ENCODE data around the gene ZNF566. TPM values are rescaled to one million over a fixed set of nuclear protein-coding genes. Genes with fewer than 3 reads are reported as not detected.

ZNF566 gene
- total and polyA plus RNA-seq, 2 of the 13 experiments (the other 11 are each of a cell fraction or from before 2014, with no cell fraction given) = 4.8 to 13.7 TPM

DNA sequence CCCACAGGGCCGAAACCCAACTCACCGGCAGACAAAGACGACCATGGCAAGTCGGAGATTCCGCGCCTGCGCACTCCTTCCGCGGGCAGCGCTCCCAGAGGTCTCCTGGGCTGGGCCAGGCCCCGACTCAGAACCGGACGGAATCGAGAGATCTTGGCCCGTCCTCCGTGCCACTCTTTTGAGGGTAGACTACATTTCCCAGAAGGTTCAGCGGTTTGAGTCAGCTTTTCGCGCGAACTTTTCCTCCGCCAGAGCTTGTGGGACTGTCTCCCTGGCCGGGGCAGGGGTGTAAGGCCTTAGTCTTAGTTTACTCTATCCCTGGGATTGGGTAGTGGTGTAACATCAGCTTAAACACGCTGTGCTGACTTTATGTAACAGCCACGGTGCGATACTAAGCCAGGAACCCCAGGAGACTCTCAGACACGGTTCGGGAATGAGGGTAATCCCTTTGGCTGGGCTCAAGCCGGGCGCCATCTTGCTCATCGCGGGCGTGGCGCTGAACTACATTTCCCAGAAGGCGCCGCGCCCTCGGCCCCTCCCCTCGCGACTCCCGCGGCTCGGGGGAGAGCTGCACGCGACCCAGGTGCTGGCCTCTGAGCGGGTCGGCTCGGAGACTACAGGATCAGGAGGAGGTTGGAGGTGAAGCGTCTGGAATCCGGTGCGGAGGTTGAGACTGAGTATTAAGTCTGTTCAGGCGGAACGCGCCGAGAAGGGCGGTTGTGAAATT, 39.0 kb upstream of the ZNF566 start, which contains the start of gene ZNF260 (continued):
- TF ChIP-seq REPIN1 (CRISPR knock-in tag; IDR thresholded peaks at IDR 0.05; ENCODE audit: borderline replicate concordance, low read depth) (peak; percentile 37; the same call in 1 of the 2 replicates), ATRX (CRISPR knock-in tag; IDR thresholded peaks at IDR 0.05; ENCODE audit: borderline replicate concordance) (no peak), ZFP90 (CRISPR knock-in tag; IDR thresholded peaks at IDR 0.05; ENCODE audit: borderline replicate concordance) (peak; percentile 49; the same call in 1 of the 2 replicates), ZFX (CRISPR knock-in tag; IDR thresholded peaks at IDR 0.05; ENCODE audit: low read depth) (peak; percentile 97), NR2F2 (IDR thresholded peaks at IDR 0.05; ENCODE audit: borderline replicate concordance, low read depth) (peak; percentile 25; the same call in 1 of the 2 replicates), ZNF446 (CRISPR knock-in tag; IDR thresholded peaks at IDR 0.05) (no peak), MIXL1 (CRISPR knock-in tag; IDR thresholded peaks at IDR 0.05) (no peak)
- TF ChIP-seq, protein P1, sequence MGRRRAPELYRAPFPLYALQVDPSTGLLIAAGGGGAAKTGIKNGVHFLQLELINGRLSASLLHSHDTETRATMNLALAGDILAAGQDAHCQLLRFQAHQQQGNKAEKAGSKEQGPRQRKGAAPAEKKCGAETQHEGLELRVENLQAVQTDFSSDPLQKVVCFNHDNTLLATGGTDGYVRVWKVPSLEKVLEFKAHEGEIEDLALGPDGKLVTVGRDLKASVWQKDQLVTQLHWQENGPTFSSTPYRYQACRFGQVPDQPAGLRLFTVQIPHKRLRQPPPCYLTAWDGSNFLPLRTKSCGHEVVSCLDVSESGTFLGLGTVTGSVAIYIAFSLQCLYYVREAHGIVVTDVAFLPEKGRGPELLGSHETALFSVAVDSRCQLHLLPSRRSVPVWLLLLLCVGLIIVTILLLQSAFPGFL (CRISPR knock-in tag; IDR thresholded peaks at IDR 0.05) = no peak
- TF ChIP-seq, protein P2, sequence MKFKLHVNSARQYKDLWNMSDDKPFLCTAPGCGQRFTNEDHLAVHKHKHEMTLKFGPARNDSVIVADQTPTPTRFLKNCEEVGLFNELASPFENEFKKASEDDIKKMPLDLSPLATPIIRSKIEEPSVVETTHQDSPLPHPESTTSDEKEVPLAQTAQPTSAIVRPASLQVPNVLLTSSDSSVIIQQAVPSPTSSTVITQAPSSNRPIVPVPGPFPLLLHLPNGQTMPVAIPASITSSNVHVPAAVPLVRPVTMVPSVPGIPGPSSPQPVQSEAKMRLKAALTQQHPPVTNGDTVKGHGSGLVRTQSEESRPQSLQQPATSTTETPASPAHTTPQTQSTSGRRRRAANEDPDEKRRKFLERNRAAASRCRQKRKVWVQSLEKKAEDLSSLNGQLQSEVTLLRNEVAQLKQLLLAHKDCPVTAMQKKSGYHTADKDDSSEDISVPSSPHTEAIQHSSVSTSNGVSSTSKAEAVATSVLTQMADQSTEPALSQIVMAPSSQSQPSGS (CRISPR knock-in tag; IDR thresholded peaks at IDR 0.05) = peak; percentile 12; the same call in 1 of the 2 replicates
- TF ChIP-seq, protein P3, sequence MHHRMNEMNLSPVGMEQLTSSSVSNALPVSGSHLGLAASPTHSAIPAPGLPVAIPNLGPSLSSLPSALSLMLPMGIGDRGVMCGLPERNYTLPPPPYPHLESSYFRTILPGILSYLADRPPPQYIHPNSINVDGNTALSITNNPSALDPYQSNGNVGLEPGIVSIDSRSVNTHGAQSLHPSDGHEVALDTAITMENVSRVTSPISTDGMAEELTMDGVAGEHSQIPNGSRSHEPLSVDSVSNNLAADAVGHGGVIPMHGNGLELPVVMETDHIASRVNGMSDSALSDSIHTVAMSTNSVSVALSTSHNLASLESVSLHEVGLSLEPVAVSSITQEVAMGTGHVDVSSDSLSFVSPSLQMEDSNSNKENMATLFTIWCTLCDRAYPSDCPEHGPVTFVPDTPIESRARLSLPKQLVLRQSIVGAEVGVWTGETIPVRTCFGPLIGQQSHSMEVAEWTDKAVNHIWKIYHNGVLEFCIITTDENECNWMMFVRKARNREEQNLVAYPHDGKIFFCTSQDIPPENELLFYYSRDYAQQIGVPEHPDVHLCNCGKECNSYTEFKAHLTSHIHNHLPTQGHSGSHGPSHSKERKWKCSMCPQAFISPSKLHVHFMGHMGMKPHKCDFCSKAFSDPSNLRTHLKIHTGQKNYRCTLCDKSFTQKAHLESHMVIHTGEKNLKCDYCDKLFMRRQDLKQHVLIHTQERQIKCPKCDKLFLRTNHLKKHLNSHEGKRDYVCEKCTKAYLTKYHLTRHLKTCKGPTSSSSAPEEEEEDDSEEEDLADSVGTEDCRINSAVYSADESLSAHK (CRISPR knock-in tag; IDR thresholded peaks at IDR 0.05; ENCODE audit: borderline replicate concordance) = no peak
- TF ChIP-seq, protein P4, sequence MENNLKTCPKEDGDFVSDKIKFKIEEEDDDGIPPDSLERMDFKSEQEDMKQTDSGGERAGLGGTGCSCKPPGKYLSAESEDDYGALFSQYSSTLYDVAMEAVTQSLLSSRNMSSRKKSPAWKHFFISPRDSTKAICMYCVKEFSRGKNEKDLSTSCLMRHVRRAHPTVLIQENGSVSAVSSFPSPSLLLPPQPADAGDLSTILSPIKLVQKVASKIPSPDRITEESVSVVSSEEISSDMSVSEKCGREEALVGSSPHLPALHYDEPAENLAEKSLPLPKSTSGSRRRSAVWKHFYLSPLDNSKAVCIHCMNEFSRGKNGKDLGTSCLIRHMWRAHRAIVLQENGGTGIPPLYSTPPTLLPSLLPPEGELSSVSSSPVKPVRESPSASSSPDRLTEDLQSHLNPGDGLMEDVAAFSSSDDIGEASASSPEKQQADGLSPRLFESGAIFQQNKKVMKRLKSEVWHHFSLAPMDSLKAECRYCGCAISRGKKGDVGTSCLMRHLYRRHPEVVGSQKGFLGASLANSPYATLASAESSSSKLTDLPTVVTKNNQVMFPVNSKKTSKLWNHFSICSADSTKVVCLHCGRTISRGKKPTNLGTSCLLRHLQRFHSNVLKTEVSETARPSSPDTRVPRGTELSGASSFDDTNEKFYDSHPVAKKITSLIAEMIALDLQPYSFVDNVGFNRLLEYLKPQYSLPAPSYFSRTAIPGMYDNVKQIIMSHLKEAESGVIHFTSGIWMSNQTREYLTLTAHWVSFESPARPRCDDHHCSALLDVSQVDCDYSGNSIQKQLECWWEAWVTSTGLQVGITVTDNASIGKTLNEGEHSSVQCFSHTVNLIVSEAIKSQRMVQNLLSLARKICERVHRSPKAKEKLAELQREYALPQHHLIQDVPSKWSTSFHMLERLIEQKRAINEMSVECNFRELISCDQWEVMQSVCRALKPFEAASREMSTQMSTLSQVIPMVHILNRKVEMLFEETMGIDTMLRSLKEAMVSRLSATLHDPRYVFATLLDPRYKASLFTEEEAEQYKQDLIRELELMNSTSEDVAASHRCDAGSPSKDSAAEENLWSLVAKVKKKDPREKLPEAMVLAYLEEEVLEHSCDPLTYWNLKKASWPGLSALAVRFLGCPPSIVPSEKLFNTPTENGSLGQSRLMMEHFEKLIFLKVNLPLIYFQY (CRISPR knock-in tag; IDR thresholded peaks at IDR 0.05; ENCODE audit: borderline replicate concordance) = peak; percentile 99
- TF ChIP-seq, protein P5, sequence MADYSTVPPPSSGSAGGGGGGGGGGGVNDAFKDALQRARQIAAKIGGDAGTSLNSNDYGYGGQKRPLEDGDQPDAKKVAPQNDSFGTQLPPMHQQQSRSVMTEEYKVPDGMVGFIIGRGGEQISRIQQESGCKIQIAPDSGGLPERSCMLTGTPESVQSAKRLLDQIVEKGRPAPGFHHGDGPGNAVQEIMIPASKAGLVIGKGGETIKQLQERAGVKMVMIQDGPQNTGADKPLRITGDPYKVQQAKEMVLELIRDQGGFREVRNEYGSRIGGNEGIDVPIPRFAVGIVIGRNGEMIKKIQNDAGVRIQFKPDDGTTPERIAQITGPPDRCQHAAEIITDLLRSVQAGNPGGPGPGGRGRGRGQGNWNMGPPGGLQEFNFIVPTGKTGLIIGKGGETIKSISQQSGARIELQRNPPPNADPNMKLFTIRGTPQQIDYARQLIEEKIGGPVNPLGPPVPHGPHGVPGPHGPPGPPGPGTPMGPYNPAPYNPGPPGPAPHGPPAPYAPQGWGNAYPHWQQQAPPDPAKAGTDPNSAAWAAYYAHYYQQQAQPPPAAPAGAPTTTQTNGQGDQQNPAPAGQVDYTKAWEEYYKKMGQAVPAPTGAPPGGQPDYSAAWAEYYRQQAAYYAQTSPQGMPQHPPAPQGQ (CRISPR knock-in tag; IDR thresholded peaks at IDR 0.05; ENCODE audit: borderline replicate concordance) = no peak
- TF ChIP-seq, protein P6, sequence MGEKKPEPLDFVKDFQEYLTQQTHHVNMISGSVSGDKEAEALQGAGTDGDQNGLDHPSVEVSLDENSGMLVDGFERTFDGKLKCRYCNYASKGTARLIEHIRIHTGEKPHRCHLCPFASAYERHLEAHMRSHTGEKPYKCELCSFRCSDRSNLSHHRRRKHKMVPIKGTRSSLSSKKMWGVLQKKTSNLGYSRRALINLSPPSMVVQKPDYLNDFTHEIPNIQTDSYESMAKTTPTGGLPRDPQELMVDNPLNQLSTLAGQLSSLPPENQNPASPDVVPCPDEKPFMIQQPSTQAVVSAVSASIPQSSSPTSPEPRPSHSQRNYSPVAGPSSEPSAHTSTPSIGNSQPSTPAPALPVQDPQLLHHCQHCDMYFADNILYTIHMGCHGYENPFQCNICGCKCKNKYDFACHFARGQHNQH (CRISPR knock-in tag; IDR thresholded peaks at IDR 0.05) = peak; percentile 29
